Measurements from ENCODE around the gene MAGEA8. TPM values are rescaled to one million over a fixed set of nuclear protein-coding genes. Genes with fewer than 3 reads are reported as not detected.
"Not testable (repeated sequence)": the region's sequence is repeated elsewhere in the genome, so short reads cannot be mapped to it uniquely, and the experiment has no call there.

The MAGEA8 gene
- total RNA-seq, 1 donor from 2014 or later: not detected

GRCh38 chrX:149903889-149904748 lies 23.1 kb downstream of the MAGEA8 start:
- DNase-seq (ENCODE audit: low read depth): peak; percentile 18

- DNase-seq (ENCODE audit: low read depth): no peak
Observed at GRCh38 chrX:149908308-149908707, 27.3 kb downstream of the MAGEA8 start.

- no peak for DNase-seq (ENCODE audit: low read depth)
Observed at GRCh38 chrX:149908727-149909126, 27.7 kb downstream of the MAGEA8 start.

GRCh38 chrX:149909324-149910177 lies 28.6 kb downstream of the MAGEA8 start:
- no peak for DNase-seq (ENCODE audit: low read depth)

- DNase-seq (ENCODE audit: low read depth): no peak
Observed at GRCh38 chrX:149910178-149910695, 29.3 kb downstream of the MAGEA8 start.

- no peak for DNase-seq (ENCODE audit: low read depth)
Observed at GRCh38 chrX:149916745-149917392, 35.9 kb downstream of the MAGEA8 start.

GRCh38 chrX:149923836-149924235 lies 42.9 kb downstream of the MAGEA8 start:
- not testable (repeated sequence) for DNase-seq (ENCODE audit: low read depth)

GRCh38 chrX:149924434-149924833 lies 43.5 kb downstream of the MAGEA8 start:
- not testable (repeated sequence) for DNase-seq (ENCODE audit: low read depth)

GRCh38 chrX:149927245-149927963 lies 46.4 kb downstream of the MAGEA8 start:
- not testable (repeated sequence) for DNase-seq (ENCODE audit: low read depth)

GRCh38 chrX:149927964-149928258 lies 46.9 kb downstream of the MAGEA8 start:
- DNase-seq (ENCODE audit: low read depth): not testable (repeated sequence)

GRCh38 chrX:149928635-149929034 lies 47.7 kb downstream of the MAGEA8 start:
- not testable (repeated sequence) for DNase-seq (ENCODE audit: low read depth)

GRCh38 chrX:149929400-149929799 lies 48.4 kb downstream of the MAGEA8 start, which contains the start of gene HSFX4:
Gene HSFX4, plus strand, starts transcription at chrX:149929573. Its CDS starts 72 bp downstream, at chrX:149929645.
- not testable (repeated sequence) for DNase-seq (ENCODE audit: low read depth)

- not testable (repeated sequence) for DNase-seq (ENCODE audit: low read depth)
Observed at GRCh38 chrX:149931355-149931754, 50.4 kb downstream of the MAGEA8 start.

GRCh38 chrX:149932150-149932549 lies 51.2 kb downstream of the MAGEA8 start:
- not testable (repeated sequence) for DNase-seq (ENCODE audit: low read depth)

GRCh38 chrX:149932970-149933369 lies 52.0 kb downstream of the MAGEA8 start:
- DNase-seq (ENCODE audit: low read depth): not testable (repeated sequence)

GRCh38 chrX:149933547-149933946 lies 52.6 kb downstream of the MAGEA8 start:
- not testable (repeated sequence) for DNase-seq (ENCODE audit: low read depth)

Measured in myocyte (in vitro differentiated cells).